HepG2 (cell line): ENCODE measurements around the gene TMEM132E. TPM values are rescaled to one million over a fixed set of nuclear protein-coding genes. Genes with fewer than 3 reads are reported as not detected.

Experiments used
- ATAC-seq: fragments of 200-7000 bp; cut with Tn5 transposase; 3 replicates; pipeline ENCODE4 v1.9.1; 2020; ENCODE audit warnings: mild to moderate bottlenecking, moderate library complexity
- BruUV-seq: library from RNA; stranded (reverse); fragments of 400-500 nt; replicated peaks from 2 replicates; lab custom pipeline; 2021; lab: Mats Ljungman, UMichigan
- CTCF ChIA-PET: fragments of 300-600 bp; formaldehyde crosslinking; extraction: SDS; loops from one replicate; lab custom pipeline; 2021; ENCODE audit warnings: low total read pairs, inconsistent platforms, low intra/inter-chr PET ratio; lab: Yijun Ruan, JAX
- POLR2A ChIA-PET: fragments of 350-600 bp; sonication (Branson Sonifier 250); formaldehyde crosslinking; loops from one replicate; lab custom pipeline; 2020; ENCODE audit warnings: antibody characterized with exemption, inconsistent platforms; lab: Yijun Ruan, JAX
- DNase-seq: peaks from one replicate; pipeline ENCODE4 v3.0.0-alpha.2; 2015; ENCODE audit warnings: low spot score
- FAIRE-seq: peaks from 3 replicates; lab custom pipeline; 2011; peaks lifted over from hg19 to GRCh38; lab: Jason Lieb, UNC
- H2AFZ ChIP-seq: one replicate; pipeline ENCODE4 v1.6.1; 2011; ENCODE audit warnings: low read length, inconsistent platforms
- H3K27ac ChIP-seq: fragments of 300-600 bp; 3 replicates; pipeline ENCODE4 v1.8.0; 2011; ENCODE audit warnings: mixed run types, mild to moderate bottlenecking, mixed read lengths, low read length, inconsistent platforms; ENCODE audit not compliant: insufficient read depth; ENCODE audit errors: extremely low read length
- H3K27me3 ChIP-seq, 2 experiments: fragments of 200-600 bp in 1 of 2; 2 replicates in 1 of 2; 3 replicates in 1 of 2; pipeline versions ENCODE4 v1.6.0 to v1.8.0; 2011; ENCODE audit warnings: low read length in 2 of 2, mild to moderate bottlenecking in 2 of 2, moderate library complexity in 2 of 2, inconsistent platforms in 1 of 2; ENCODE audit not compliant: insufficient read depth in 2 of 2, control insufficient read depth in 1 of 2
- H3K36me3 ChIP-seq, 2 experiments: fragments of 200-600 bp in 1 of 2; replicated peaks in 1 of 2; 2 replicates in 1 of 2; 3 replicates in 1 of 2; pipeline versions ENCODE4 v1.5.1 to v1.8.0; 2011; ENCODE audit warnings: low read length in 2 of 2, inconsistent platforms in 1 of 2; ENCODE audit not compliant: insufficient read depth in 2 of 2, control insufficient read depth in 1 of 2
- H3K4me1 ChIP-seq: 2 replicates; pipeline ENCODE4 v1.5.1; 2012; ENCODE audit warnings: low read length, inconsistent platforms; ENCODE audit not compliant: insufficient read depth
- H3K4me2 ChIP-seq: 2 replicates; pipeline ENCODE4 v1.6.0; 2011; ENCODE audit warnings: low read depth, low read length, inconsistent platforms
- H3K4me3 ChIP-seq, 3 experiments: fragments of 200-600 bp in 1 of 3; sonication (generic), shearing (Covaris generic) in 1 of 3; replicated peaks in 1 of 3; 2 replicates each; pipeline ENCODE4 v1.5.1; 2011 to 2016; ENCODE audit warnings: low read length in 3 of 3, inconsistent platforms in 2 of 3, low read depth in 2 of 3, mild to moderate bottlenecking in 2 of 3, control low read depth in 1 of 3, mixed read lengths in 1 of 3; ENCODE audit not compliant: insufficient read depth in 1 of 3
- H3K79me2 ChIP-seq: one replicate; pipeline ENCODE4 v1.6.1; 2011; ENCODE audit warnings: low read length, inconsistent platforms; ENCODE audit not compliant: insufficient read depth
- H3K9ac ChIP-seq: 2 replicates; pipeline ENCODE4 v1.6.0; 2011; ENCODE audit warnings: mild to moderate bottlenecking, low read depth, low read length, inconsistent platforms; ENCODE audit not compliant: insufficient read depth
- H3K9me3 ChIP-seq: 2 replicates; pipeline ENCODE4 v1.5.1; 2012; ENCODE audit warnings: mild to moderate bottlenecking, low read length
- H4K20me1 ChIP-seq: 2 replicates; pipeline ENCODE4 v1.6.0; 2011; ENCODE audit warnings: inconsistent platforms, mild to moderate bottlenecking, low read length, moderate library complexity; ENCODE audit not compliant: insufficient read depth
- BATF2 ChIP-seq: sonication (generic); formaldehyde crosslinking; IDR thresholded peaks from 2 replicates; pipeline ENCODE4 v1.8.0; 2022; ENCODE audit warnings: mild to moderate bottlenecking, missing genetic modification reagents, moderate library complexity
- CREM ChIP-seq, 2 experiments: sonication (generic) in 1 of 2; formaldehyde crosslinking in 1 of 2; IDR thresholded peaks; 2 replicates each; pipeline versions ENCODE4 v1.4.0 to v1.6.1; 2016 to 2020; ENCODE audit warnings: antibody characterized with exemption in 1 of 2, mild to moderate bottlenecking in 1 of 2, missing genetic modification reagents in 1 of 2
- HOXA5 ChIP-seq: sonication (generic); formaldehyde crosslinking; IDR thresholded peaks from 2 replicates; pipeline ENCODE4 v1.4.0; 2020; ENCODE audit warnings: missing genetic modification reagents
- RFXANK ChIP-seq: IDR thresholded peaks from 2 replicates; pipeline ENCODE4 v1.6.1; 2016
- SSRP1 ChIP-seq: IDR thresholded peaks from 2 replicates; pipeline ENCODE4 v1.6.1; 2016; ENCODE audit warnings: control low read depth
- ZNF253 ChIP-seq: sonication (generic); formaldehyde crosslinking; IDR thresholded peaks from 2 replicates; pipeline ENCODE4 v1.8.0; 2022; ENCODE audit warnings: mild to moderate bottlenecking, missing genetic modification reagents, borderline replicate concordance
- ZNF501 ChIP-seq: sonication (generic); formaldehyde crosslinking; IDR thresholded peaks from 2 replicates; pipeline ENCODE4 v1.5.1; 2020; ENCODE audit warnings: mild to moderate bottlenecking, moderate library complexity, missing genetic modification reagents
- ZNF619 ChIP-seq: sonication (generic); formaldehyde crosslinking; IDR thresholded peaks from 2 replicates; pipeline ENCODE4 v1.4.0; 2020; ENCODE audit warnings: mild to moderate bottlenecking, missing genetic modification reagents
- ZNF879 ChIP-seq: sonication (generic); formaldehyde crosslinking; IDR thresholded peaks from 2 replicates; pipeline ENCODE4 v1.8.1; 2023; ENCODE audit warnings: missing genetic modification reagents
- WGBS: methylation state at CpG from one replicate; pipeline ENCODE4 v1.1.6; 2017; ENCODE audit warnings: low lambda C conversion rate; 5-methylcytosine and 5-hydroxymethylcytosine counted together
- in situ Hi-C: cut with HindIII; loops from 2 replicates; pipeline ENCODE4 v1.10.0; 2017; ENCODE audit warnings: low pct_unique_long_range_greater_than_20kb; ENCODE audit not compliant: extremely low pct_ligation_motif_present
- intact Hi-C: fragments of 100-400 bp; cut with micrococcal nuclease; formaldehyde crosslinking; loops from one replicate; pipeline ENCODE4 v1.10.0; 2022; ENCODE audit not compliant: unreplicated experiment
- polyA plus RNA-seq, 8 experiments: library from polyadenylated mRNA; depleted of rRNA in 3 of 8; stranded (reverse) in 7 of 8; unstranded in 1 of 8; fragments of >200 nt; fragmentation: Illumina TruSeq in 4 of 8; extraction: Trizol in 4 of 8; gene quantifications; 2 replicates each; pipeline versions ENCODE4 v1.2.1 to v1.2.3, GENCODE V29; 2011 to 2016; ENCODE audit warnings: low read depth in 4 of 8, missing spikeins in 1 of 8, mixed read lengths in 1 of 8; ENCODE audit not compliant: insufficient read depth in 1 of 8
- total RNA-seq, 5 experiments: library from RNA; depleted of rRNA; stranded (reverse); fragments of >200 nt; fragmentation: Illumina TruSeq; extraction: Trizol; gene quantifications; 2 replicates each; pipeline ENCODE4 v1.2.3, GENCODE V29; 2016; ENCODE audit warnings: low read depth in 1 of 5
- TF ChIP-seq, protein P1 (sequence below): sonication (generic); formaldehyde crosslinking; IDR thresholded peaks from 2 replicates; pipeline ENCODE4 v1.4.0; 2020; ENCODE audit warnings: missing genetic modification reagents, borderline replicate concordance

Gene TMEM132E
- total and polyA plus RNA-seq, 2 of the 13 experiments (the other 11 are each of a cell fraction or from before 2014, with no cell fraction given), result not detected

- no peaks in the 10 kb centered on the region for H3K9me3 ChIP-seq
- no peaks in the 10 kb centered on the region for H3K36me3 ChIP-seq
- no peak overlapping the region for H3K4me2 ChIP-seq
- intact Hi-C loops (no loop called here), in situ Hi-C loops (no loop called here)
- TF ChIP-seq CREM (IDR thresholded peaks at IDR 0.05) (no peak), CREM (CRISPR knock-in tag; IDR thresholded peaks at IDR 0.05) (no peak), ZNF879 (CRISPR knock-in tag) (no peak), SSRP1 (CRISPR knock-in tag) (no peak), BATF2 (CRISPR knock-in tag) (no peak), RFXANK (CRISPR knock-in tag) (no peak), ZNF619 (CRISPR knock-in tag) (no peak), ZNF501 (no peak)
- ATAC-seq (no peak), DNase-seq (no peak), FAIRE-seq (no peak)
- peaks cover 0 to 18% of the 10 kb centered on the region in 2 experiments; a peak in 3 of 5 replicates for H3K27me3 ChIP-seq
- ChIA-PET CTCF (no interaction called here), POLR2A (no interaction called here)
- H3K79me2 ChIP-seq, result no peaks in the 10 kb centered on the region
- no peaks in the 10 kb centered on the region for H4K20me1 ChIP-seq
- H2AFZ ChIP-seq, result no peak overlapping the region
- no peak overlapping the region for H3K4me3 ChIP-seq
- BruUV-seq, result no TSS peak
- no peak overlapping the region for H3K9ac ChIP-seq
- WGBS, result 6% methylated on average over 18 of the region's 22 CpGs
- H3K27ac ChIP-seq, result no peak overlapping the region
- no peaks in the 10 kb centered on the region for H3K4me1 ChIP-seq
These were observed 86.7 kb downstream of the TMEM132E start for GRCh38 chr17:34665819-34666763.

- peaks cover 0 to 18% of the 10 kb centered on the region in 2 experiments; a peak in 2 of 5 replicates for H3K27me3 ChIP-seq
- intact Hi-C loops, result no loop called here
- no peak for FAIRE-seq
- TF ChIP-seq HOXA5 (CRISPR knock-in tag) (no peak), ZNF253 (CRISPR knock-in tag) (no peak)
- TF ChIP-seq, protein P1, sequence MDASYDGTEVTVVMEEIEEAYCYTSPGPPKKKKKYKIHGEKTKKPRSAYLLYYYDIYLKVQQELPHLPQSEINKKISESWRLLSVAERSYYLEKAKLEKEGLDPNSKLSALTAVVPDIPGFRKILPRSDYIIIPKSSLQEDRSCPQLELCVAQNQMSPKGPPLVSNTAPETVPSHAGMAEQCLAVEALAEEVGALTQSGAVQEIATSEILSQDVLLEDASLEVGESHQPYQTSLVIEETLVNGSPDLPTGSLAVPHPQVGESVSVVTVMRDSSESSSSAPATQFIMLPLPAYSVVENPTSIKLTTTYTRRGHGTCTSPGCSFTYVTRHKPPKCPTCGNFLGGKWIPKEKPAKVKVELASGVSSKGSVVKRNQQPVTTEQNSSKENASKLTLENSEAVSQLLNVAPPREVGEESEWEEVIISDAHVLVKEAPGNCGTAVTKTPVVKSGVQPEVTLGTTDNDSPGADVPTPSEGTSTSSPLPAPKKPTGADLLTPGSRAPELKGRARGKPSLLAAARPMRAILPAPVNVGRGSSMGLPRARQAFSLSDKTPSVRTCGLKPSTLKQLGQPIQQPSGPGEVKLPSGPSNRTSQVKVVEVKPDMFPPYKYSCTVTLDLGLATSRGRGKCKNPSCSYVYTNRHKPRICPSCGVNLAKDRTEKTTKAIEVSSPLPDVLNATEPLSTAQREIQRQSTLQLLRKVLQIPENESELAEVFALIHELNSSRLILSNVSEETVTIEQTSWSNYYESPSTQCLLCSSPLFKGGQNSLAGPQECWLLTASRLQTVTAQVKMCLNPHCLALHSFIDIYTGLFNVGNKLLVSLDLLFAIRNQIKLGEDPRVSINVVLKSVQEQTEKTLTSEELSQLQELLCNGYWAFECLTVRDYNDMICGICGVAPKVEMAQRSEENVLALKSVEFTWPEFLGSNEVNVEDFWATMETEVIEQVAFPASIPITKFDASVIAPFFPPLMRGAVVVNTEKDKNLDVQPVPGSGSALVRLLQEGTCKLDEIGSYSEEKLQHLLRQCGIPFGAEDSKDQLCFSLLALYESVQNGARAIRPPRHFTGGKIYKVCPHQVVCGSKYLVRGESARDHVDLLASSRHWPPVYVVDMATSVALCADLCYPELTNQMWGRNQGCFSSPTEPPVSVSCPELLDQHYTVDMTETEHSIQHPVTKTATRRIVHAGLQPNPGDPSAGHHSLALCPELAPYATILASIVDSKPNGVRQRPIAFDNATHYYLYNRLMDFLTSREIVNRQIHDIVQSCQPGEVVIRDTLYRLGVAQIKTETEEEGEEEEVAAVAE (CRISPR knock-in tag), result no peak
These were observed 88.3 kb downstream of the TMEM132E start for GRCh38 chr17:34667656-34668055.

More at GRCh38 chr17:34667656-34668055, 88.3 kb downstream of the TMEM132E start:
- BruUV-seq, result no TSS peak
- 0% methylated on average over 1 of the region's 2 CpGs for WGBS
- ChIA-PET CTCF (no interaction called here), POLR2A (no interaction called here)
- no peak for DNase-seq
- H4K20me1 ChIP-seq, result no peaks in the 10 kb centered on the region
- no peak overlapping the region for H3K27ac ChIP-seq
- H2AFZ ChIP-seq, result no peak overlapping the region
- no peak overlapping the region for H3K9ac ChIP-seq
- H3K9me3 ChIP-seq, result no peaks in the 10 kb centered on the region
- H3K36me3 ChIP-seq, result no peaks in the 10 kb centered on the region
- in situ Hi-C loops, result no loop called here
- no peak overlapping the region for H3K4me3 ChIP-seq
- no peak overlapping the region for H3K4me2 ChIP-seq
- ATAC-seq, result no peak
- no peaks in the 10 kb centered on the region for H3K79me2 ChIP-seq
- no peaks in the 10 kb centered on the region for H3K4me1 ChIP-seq
